ENCODE results near the gene LOXL4.

LOXL4 gene

DNA sequence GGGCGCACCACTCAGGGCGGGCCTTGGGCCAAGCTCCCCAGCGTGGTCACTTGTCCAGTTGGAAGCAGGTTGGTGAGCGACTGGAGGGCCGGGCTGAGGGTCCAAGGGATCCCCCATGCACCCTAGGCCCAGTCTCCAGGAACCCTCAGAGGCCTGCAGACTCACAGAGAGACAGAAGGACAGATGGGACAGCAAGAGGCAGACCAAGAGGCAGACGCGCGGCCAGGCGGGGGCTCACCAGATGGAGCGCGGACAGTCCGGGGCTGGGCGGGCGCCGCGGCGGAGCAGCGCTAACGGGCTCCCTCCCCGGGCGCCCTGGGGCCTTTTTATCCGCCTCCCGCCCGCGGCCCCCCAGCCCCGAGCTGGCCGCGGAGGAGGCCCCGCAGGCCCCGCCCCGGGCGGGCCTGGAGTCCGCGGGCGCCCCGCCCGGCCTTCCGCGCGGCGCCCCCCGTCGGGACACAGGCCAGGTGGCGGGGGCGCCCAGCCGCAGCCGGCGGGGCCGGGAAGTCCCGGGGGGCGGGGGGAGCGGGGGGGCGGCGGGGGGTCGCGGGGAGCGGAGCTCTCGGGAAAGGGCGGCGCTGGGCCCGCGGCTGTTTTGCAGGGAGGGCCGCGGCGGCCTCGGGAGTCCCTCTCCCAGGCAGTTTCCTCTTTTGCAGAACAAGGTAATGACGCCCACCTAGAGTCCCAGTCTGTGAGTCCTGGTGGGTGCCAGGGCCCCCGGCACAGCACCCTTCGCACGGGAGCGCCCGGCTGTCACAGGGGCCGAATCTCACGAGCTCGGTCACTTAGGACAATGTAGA lies at the start of gene LOXL4:
LOXL4 (minus strand) TSS at position 301 of the 800 bp plus-strand sequence. CDS start 5,175 bp downstream, outside the sequence.
- Mint-ChIP-seq H3K36me3 (no peaks in the 10 kb centered on the region), H3K27me3 (peaks cover 12% of the 10 kb centered on the region), H3K4me1 (ENCODE audit: low read depth) (peaks cover 2% of the 10 kb centered on the region), H3K27ac (no peak within 1 kb of the TSS), H3K9me3 (ENCODE audit: low read depth) (no peaks in the 10 kb centered on the region), H3K4me3 (peak within 1 kb of the TSS; percentile 80)

GRCh38 chr10:98316661-98317060 lies 48.7 kb upstream of the LOXL4 start:
- H3K27ac Mint-ChIP-seq: no peak overlapping the region
- H3K27me3 Mint-ChIP-seq: peaks cover 4% of the 10 kb centered on the region
- no peak overlapping the region for H3K4me3 Mint-ChIP-seq
- H3K9me3 Mint-ChIP-seq (ENCODE audit: low read depth): no peaks in the 10 kb centered on the region
- H3K36me3 Mint-ChIP-seq: no peaks in the 10 kb centered on the region
- no peaks in the 10 kb centered on the region for H3K4me1 Mint-ChIP-seq (ENCODE audit: low read depth)

GRCh38 chr10:98316170-98316569 lies 48.2 kb upstream of the LOXL4 start:
- H3K4me3 Mint-ChIP-seq: no peak overlapping the region
- no peaks in the 10 kb centered on the region for H3K4me1 Mint-ChIP-seq (ENCODE audit: low read depth)
- H3K9me3 Mint-ChIP-seq (ENCODE audit: low read depth): no peaks in the 10 kb centered on the region
- no peak overlapping the region for H3K27ac Mint-ChIP-seq
- H3K36me3 Mint-ChIP-seq: no peaks in the 10 kb centered on the region
- H3K27me3 Mint-ChIP-seq: peaks cover 4% of the 10 kb centered on the region

GRCh38 chr10:98314532-98315284 lies 46.7 kb upstream of the LOXL4 start:
- Mint-ChIP-seq H3K4me3 (no peak overlapping the region), H3K9me3 (ENCODE audit: low read depth) (no peaks in the 10 kb centered on the region), H3K4me1 (ENCODE audit: low read depth) (no peaks in the 10 kb centered on the region), H3K27me3 (peaks cover 4% of the 10 kb centered on the region), H3K27ac (no peak overlapping the region), H3K36me3 (no peaks in the 10 kb centered on the region)

DNA sequence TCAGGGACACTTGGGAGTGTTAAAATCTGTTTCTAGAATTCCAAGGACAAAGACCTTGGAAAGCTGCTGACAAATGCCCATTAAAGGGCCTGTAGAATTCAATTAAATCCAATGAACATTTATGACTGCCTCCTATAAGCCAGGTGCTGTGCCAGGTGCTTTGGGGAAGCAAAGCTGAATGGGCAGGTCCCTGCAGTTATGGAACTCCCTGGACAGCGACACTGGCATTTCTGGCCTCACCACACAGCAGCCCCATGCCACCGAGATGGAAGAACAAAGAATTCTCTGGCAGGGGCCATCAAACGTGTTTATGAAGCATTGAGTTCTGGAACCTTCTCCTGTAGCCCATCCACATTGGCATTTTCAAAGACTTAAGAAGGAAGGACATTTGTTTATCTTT lies 45.6 kb upstream of the LOXL4 start:
- Mint-ChIP-seq H3K4me3 (no peak overlapping the region), H3K4me1 (ENCODE audit: low read depth) (no peaks in the 10 kb centered on the region), H3K9me3 (ENCODE audit: low read depth) (no peaks in the 10 kb centered on the region), H3K36me3 (no peaks in the 10 kb centered on the region), H3K27ac (no peak overlapping the region), H3K27me3 (peaks cover 12% of the 10 kb centered on the region)

DNA sequence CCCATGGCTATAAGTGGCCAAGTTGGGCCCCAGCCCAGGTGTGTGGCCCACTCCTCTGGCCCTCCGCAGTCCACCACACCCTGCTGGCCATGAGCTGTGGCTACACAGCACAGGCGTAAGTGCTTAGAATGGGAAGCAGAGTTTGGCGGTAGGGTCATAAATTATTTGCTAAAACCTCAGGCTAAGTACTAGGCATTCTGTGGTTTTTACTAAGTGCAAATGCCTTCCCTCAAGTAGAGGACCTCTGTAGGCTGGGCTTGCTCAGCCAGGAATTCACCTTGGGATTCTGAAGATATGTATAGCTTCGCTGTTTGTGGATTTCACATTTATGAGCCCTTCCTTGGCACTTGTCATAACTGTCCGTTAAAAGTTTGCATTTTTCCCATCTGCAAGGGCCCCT lies 44.8 kb upstream of the LOXL4 start:
- H3K36me3 Mint-ChIP-seq: no peaks in the 10 kb centered on the region
- H3K27me3 Mint-ChIP-seq: peaks cover 12% of the 10 kb centered on the region
- no peaks in the 10 kb centered on the region for H3K9me3 Mint-ChIP-seq (ENCODE audit: low read depth)
- H3K4me3 Mint-ChIP-seq: no peak overlapping the region
- H3K4me1 Mint-ChIP-seq (ENCODE audit: low read depth): no peaks in the 10 kb centered on the region
- no peak overlapping the region for H3K27ac Mint-ChIP-seq

DNA sequence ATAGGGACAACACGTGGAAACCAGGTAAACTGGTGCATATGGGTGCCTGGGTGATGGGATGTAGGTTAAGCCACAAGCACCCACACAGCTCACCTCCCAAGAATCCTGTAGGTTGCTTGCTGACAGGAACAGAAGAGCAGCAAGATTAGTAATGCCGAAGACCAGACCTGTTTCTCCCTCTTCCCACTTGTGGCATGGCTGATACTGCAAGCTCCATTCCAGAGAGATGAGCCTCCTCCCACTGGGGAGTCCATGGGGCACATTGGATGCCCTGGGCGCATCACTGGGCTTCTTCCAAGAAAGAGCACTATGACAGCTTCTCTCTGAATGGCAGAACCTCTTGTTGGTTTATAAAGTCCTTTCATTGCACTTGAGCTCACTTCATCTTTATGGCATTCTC lies 44.4 kb upstream of the LOXL4 start:
- H3K9me3 Mint-ChIP-seq (ENCODE audit: low read depth): no peaks in the 10 kb centered on the region
- H3K36me3 Mint-ChIP-seq: no peaks in the 10 kb centered on the region
- no peak overlapping the region for H3K4me3 Mint-ChIP-seq
- peaks cover 12% of the 10 kb centered on the region for H3K27me3 Mint-ChIP-seq
- H3K4me1 Mint-ChIP-seq (ENCODE audit: low read depth): no peaks in the 10 kb centered on the region
- no peak overlapping the region for H3K27ac Mint-ChIP-seq

DNA sequence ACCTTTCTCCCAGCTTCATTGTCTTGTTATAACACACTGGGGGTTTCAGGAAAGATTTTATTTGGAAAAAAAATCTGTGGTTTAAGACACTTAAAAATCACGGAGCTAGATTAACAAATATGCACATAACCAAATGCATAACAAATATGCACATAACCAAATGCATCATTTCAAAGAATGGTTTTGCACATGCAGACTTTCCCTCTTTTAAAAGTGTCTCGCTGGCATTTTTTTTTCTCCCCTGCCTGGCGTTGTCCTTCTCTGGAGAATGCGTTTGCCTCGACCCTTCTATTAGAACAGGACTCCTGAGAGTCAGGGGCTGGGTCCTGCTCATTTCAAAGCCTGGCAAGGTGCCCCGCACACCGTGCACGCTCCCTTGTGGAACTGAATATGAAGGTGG lies 42.7 kb upstream of the LOXL4 start:
- Mint-ChIP-seq H3K4me1 (ENCODE audit: low read depth) (no peaks in the 10 kb centered on the region), H3K9me3 (ENCODE audit: low read depth) (no peaks in the 10 kb centered on the region), H3K27me3 (peaks cover 11% of the 10 kb centered on the region), H3K36me3 (no peaks in the 10 kb centered on the region), H3K4me3 (no peak overlapping the region), H3K27ac (no peak overlapping the region)

DNA sequence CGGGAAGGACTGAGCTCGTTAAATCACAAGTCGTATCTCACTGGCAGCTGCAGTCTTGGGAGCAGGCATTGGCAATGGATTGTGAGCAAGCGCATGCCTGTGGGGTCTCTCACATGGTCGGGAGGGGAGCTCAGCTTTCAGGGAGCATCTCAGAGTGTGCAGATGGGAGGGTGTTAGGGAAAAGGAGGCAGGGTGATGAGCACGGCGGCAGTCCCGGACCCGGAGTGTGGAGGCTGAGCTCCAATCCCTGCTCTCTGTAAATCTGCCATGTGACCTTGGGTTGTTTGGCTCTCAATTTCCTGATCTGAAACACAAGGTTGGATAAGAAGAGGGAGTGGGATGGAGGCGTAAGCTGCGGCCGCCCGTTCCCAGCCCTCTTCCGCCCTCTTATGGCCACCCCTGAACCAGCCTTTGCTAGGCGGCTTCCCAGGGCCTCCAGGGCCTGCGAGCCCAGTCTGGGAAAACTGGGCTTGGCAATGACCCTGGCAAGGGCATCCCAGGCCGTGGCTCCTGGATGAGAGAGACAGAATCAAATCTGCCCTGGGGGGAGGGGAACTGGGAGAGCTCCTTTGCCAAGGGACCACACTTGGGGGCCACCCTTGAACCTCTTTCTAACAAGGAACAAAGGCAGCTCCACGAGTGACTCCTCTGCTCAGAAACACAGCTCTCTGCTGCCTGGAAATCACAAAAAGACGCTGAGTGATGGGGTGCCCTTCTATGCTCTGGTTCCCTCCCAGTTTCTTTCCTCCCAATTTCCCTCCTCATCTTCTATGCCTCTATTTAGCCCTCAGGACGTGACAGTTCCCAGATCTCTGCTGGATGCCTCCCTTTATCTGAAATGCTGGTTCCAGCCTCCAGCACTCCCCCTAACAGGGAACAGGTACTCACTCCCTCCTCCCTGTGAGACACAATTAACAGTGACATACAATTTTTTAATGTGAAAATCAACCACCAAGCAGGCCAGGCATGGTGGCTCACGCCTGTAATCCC lies 41.7 kb upstream of the LOXL4 start:
- Mint-ChIP-seq H3K4me3 (no peak overlapping the region), H3K9me3 (ENCODE audit: low read depth) (no peaks in the 10 kb centered on the region), H3K27me3 (peaks cover 14% of the 10 kb centered on the region)

DNA sequence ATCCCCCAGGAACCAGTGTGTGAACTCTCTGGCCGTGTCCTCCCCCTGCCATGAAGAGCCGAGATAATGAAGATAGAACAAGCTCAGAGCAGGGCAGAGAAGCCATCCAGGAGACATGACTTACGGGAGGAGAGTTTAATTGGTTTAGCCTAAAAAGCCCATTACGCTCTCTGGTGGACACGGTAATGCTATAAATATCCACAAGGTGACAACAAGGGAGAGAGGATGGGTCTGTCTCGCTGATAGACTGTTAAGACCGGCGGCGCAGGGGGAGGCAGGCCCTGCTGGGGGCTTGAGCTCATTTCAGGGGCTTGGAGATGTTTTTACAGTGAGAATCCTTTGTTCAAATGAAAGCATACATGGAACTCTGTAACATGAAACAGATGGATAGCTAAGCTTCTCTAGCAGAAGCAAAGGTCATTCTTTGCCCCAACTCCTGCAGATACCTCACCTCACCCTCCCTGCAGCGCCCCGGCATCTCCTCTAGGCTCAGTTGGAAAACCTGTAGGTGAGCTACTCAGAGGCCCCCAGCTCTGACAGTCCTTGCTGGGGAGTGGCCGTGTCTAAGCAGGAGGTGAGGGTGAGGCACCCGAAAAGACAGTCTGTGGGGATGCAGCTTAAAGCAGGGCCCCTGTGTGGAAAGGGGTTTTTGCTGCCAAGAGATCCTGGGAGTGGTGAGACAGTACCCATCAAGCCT lies 40.8 kb upstream of the LOXL4 start:
- Mint-ChIP-seq H3K27ac (no peak overlapping the region), H3K27me3 (peaks cover 18% of the 10 kb centered on the region), H3K36me3 (no peaks in the 10 kb centered on the region), H3K4me3 (no peak overlapping the region), H3K4me1 (ENCODE audit: low read depth) (no peaks in the 10 kb centered on the region), H3K9me3 (ENCODE audit: low read depth) (no peaks in the 10 kb centered on the region)

More for the DNA sequence above, 41.7 kb upstream of the LOXL4 start:
- no peaks in the 10 kb centered on the region for H3K4me1 Mint-ChIP-seq (ENCODE audit: low read depth)
- no peak overlapping the region for H3K27ac Mint-ChIP-seq
- H3K36me3 Mint-ChIP-seq: no peaks in the 10 kb centered on the region

GRCh38 chr10:98307916-98308541 lies 40.0 kb upstream of the LOXL4 start:
- no peaks in the 10 kb centered on the region for H3K36me3 Mint-ChIP-seq

GRCh38 chr10:98306501-98306900 lies 38.5 kb upstream of the LOXL4 start:
- Mint-ChIP-seq H3K27ac (no peak overlapping the region), H3K9me3 (ENCODE audit: low read depth) (no peaks in the 10 kb centered on the region), H3K36me3 (no peaks in the 10 kb centered on the region), H3K4me3 (no peak overlapping the region), H3K27me3 (peaks cover 16% of the 10 kb centered on the region), H3K4me1 (ENCODE audit: low read depth) (no peaks in the 10 kb centered on the region)

More at GRCh38 chr10:98307916-98308541, 40.0 kb upstream of the LOXL4 start:
- H3K9me3 Mint-ChIP-seq (ENCODE audit: low read depth): no peaks in the 10 kb centered on the region
- peaks cover 18% of the 10 kb centered on the region for H3K27me3 Mint-ChIP-seq
- H3K27ac Mint-ChIP-seq: no peak overlapping the region
- no peaks in the 10 kb centered on the region for H3K4me1 Mint-ChIP-seq (ENCODE audit: low read depth)
- no peak overlapping the region for H3K4me3 Mint-ChIP-seq

DNA sequence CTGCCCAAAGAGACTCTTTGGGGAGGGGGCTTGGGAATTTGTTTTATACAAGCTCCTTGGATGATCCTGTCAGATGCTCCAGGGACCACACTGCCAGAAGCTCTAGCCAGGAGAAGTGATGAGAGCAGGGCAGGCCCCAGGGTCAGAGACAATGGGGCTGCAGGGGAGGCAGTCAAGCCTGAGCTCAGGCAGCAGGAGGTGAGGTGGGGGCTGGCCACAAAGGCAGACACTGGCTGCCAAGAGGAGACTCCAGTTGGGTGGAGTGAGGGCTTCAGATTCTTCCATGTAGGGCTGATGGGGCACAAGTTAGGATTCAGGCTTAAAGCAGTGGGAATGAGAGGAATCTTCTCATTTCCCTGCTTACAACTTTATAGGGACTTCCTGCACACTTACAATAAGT lies 35.6 kb upstream of the LOXL4 start:
- H3K27ac Mint-ChIP-seq: no peak overlapping the region
- H3K36me3 Mint-ChIP-seq: no peaks in the 10 kb centered on the region
- H3K27me3 Mint-ChIP-seq: peaks cover 16% of the 10 kb centered on the region

More for the DNA sequence above, 35.6 kb upstream of the LOXL4 start:
- Mint-ChIP-seq H3K4me3 (no peak overlapping the region), H3K9me3 (ENCODE audit: low read depth) (no peaks in the 10 kb centered on the region), H3K4me1 (ENCODE audit: low read depth) (no peaks in the 10 kb centered on the region)

Data from activated naive CD8-positive, alpha-beta T cell (primary cell).